D721Med (cell line): Measurements from ENCODE around the gene ARPP19.
A peak's percentile ranks its signal among the peaks of the same experiment; 100 is the strongest.
"Not testable (repeated sequence)": the region's sequence is repeated elsewhere in the genome, so short reads cannot be mapped to it uniquely, and the experiment has no call there.

ENCODE experiments used
- DNase-seq: peaks from one replicate; pipeline ENCODE4 v3.0.0; 2011; ENCODE audit warnings: low spot score; ENCODE audit not compliant: insufficient read length
- FAIRE-seq: peaks from 2 replicates; lab custom pipeline; 2011; peaks lifted over from hg19 to GRCh38; lab: Jason Lieb, UNC
- TF ChIP-seq, protein P1 (sequence below): IDR thresholded peaks from 2 replicates; pipeline ENCODE4 v1.5.1; 2012; ENCODE audit warnings: mild to moderate bottlenecking, control low read depth; ENCODE audit not compliant: insufficient read depth; ENCODE audit errors: missing control alignments

The ARPP19 gene, protein sequence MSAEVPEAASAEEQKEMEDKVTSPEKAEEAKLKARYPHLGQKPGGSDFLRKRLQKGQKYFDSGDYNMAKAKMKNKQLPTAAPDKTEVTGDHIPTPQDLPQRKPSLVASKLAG

DNA sequence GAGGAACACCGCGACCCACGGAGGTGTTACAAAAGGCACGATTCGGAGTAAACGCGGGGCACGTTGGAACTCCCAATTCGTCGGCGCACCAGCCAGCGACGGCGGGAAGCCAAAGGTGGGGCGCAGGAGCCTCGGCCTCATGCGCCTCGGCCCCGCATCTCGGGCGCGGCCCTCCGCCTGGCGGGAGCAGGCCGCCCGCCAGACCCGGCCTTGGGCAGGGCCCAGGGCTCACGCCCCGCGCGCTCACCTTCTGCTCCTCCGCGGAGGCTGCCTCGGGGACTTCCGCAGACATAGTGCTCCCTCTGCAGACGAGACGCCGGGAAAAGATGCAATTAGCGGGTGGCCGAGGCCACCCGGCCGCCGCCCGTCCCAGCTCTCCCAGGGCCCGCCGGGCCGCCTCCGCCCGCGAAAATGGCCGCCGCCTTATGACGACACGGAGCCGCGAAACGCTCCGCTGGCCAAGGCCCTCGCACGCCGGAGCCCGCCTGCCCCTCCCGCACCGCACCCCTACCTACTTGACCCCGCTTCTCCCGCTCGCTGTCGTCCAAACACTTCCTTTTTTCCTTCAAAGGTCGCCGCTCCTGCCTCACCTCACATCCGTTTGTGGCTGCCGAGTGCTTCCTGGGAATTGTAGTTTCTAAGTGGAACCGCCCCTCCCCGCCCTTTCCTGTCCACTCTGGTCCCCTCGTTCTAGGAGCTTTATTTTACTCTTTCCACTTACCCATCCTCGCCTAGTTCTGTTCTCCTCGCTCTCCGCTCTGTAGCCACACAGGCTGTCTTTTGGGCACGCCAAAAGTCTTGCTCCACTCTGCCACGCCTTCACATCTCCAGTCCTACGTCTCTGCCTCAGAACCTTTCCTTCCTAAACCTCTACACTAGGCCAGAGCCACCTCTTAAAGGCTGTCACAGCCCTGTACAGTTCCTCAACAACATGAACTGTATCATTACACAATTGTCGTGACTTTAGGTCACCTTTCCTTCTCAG lies at the start of gene ARPP19:
Gene ARPP19 (minus strand): TSS at position 430 of the 985 bp plus-strand sequence. CDS start 138 bp downstream, at position 292.
- TF ChIP-seq, protein P1, sequence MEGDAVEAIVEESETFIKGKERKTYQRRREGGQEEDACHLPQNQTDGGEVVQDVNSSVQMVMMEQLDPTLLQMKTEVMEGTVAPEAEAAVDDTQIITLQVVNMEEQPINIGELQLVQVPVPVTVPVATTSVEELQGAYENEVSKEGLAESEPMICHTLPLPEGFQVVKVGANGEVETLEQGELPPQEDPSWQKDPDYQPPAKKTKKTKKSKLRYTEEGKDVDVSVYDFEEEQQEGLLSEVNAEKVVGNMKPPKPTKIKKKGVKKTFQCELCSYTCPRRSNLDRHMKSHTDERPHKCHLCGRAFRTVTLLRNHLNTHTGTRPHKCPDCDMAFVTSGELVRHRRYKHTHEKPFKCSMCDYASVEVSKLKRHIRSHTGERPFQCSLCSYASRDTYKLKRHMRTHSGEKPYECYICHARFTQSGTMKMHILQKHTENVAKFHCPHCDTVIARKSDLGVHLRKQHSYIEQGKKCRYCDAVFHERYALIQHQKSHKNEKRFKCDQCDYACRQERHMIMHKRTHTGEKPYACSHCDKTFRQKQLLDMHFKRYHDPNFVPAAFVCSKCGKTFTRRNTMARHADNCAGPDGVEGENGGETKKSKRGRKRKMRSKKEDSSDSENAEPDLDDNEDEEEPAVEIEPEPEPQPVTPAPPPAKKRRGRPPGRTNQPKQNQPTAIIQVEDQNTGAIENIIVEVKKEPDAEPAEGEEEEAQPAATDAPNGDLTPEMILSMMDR, result peak; percentile 19
- FAIRE-seq (no peak), DNase-seq (peak; percentile 68)

DNA sequence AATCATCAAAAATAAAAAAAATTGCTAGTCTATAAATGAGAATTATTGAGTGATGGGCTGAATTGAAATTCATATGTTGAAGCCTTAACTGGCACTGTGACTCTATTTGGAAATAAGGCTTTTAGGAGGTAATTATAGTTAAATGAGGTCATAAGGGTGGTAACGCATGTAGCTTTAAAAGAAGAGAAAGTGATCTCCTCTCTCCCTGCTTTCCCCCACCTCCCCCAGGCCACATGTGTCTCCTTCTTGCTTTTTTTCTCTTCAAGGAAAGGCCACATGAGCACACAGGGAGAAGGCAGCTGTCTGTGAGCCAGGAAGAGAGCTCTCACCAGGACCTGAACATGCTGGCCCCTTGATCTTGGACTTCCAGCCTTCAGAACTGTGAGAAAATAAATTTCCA lies 48.2 kb upstream of the ARPP19 start:
- TF ChIP-seq, protein P1, result no peak

DNA sequence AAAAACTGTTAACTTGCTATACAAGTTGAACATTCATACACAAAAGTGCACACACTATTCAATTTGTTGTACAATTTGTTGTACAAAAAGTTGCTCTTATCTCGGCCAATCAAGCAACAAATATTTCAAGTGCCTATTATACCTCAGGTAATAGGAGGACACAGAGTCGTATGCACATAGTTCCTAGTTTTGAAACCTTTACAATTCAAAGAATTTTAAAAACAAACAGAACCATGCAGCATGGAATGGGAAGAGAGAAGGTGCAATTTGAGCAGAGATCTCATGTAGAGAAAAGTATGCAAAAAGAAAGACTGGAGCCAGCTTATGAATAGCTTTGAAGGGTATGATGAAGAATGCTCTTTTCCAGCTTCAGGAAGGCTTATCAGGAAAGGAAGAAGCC lies 46.5 kb upstream of the ARPP19 start:
- DNase-seq, result no peak
- no peak for FAIRE-seq
- TF ChIP-seq, protein P1, result no peak

More for the DNA sequence above, 48.2 kb upstream of the ARPP19 start:
- no peak for DNase-seq
- no peak for FAIRE-seq

DNA sequence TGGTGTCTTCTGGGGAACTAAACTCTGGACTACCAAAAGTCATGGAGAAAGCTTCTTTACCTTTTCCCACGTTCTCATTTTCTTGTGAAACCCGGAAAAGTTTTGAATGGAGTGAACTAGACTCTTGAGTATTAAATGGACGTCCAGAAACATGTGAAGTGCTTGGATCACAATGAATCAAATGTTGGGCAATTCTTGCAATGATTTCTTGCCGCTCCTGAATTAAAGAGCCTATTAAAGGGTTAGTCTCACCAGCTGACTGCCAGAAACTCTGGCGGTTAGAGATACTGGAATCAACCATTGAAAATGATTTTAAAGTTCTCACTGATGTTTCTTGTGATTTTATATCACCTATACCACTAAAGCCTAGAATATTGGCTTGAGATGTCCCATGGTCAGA lies 40.8 kb upstream of the ARPP19 start:
- FAIRE-seq (no peak), DNase-seq (no peak)

DNA sequence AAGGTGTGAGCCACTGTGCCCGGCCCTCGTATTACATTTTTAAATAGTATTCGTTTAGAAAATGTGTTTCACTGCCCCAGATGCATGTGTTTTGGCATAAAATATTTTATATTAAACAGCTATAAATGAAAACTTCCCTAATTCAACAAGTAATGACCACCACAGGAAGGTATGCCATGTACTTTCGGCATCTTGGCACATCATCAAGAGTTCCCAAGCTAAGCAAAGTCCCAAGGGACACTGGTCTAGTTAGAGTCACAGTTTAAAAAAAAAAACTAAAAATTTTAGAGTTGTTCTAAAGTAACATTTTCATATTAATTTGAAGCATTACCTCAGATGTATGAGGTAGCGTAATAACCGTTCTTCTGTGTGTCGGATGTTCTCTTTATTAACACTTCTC lies 15.6 kb upstream of the ARPP19 start:
- DNase-seq, result no peak
- TF ChIP-seq, protein P1, result no peak
- no peak for FAIRE-seq

More for the DNA sequence above, 40.8 kb upstream of the ARPP19 start:
- TF ChIP-seq, protein P1, result no peak

DNA sequence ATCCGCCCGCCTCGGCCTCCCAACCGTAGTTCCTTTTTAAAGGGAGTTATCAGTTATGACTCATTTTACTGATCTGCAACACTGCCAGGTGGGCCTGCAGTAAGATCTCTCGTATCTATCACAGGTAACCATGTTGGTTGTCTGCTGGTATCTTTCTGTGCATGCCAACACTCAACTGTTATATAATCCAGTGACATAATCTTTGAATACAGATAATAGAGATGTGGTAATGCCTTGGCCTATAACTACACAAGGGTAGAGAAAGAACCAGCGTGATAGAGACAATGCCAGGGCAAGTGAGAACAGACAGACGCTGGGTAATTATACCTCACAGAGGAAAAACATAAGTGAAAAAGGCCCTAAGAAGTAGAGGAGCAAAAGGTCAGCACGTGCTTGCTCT lies 11.0 kb upstream of the ARPP19 start:
- TF ChIP-seq, protein P1, result no peak
- DNase-seq (no peak), FAIRE-seq (no peak)

DNA sequence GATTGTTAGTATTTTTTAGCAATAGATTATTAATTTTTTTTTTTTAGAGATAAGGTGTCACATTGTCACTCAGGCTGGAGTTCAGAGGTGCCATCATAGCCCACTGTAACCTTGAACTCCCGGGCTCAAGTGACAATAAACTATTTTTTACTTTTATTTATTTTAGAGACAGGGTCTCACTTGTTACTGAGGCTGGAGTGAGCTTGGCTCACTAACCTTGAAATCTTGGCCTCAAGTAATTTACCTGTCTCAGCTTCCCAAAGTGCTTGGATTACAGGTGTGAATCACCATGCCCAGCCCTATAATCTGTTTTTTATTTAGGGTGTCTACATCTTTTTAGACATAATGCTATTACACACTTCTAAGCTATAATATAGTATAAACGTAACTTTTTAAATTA lies 7.9 kb upstream of the ARPP19 start:
- FAIRE-seq (no peak), DNase-seq (no peak)
- TF ChIP-seq, protein P1, result no peak

DNA sequence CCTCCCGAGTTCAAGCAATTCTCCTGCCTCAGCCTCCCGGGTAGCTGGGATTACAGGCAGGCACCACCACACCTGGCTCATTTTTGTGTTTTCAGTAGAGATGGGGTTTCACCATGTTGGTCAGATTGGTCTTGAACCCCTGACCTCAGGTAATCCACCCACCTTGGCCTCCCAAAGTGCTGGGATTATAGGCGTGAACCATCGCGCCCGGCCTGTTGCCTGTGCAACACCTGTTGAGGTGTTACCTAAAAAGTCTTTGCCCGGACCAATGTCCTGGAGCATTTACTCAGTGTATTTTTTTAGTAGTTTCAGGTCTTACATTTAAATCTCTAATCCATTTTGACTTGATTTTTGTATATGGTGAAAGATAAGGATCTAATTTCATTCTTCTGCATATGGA lies 6.7 kb upstream of the ARPP19 start:
- DNase-seq, FAIRE-seq: not testable (repeated sequence)
